ENCODE results near the gene SETMAR. TPM values are rescaled to one million over a fixed set of nuclear protein-coding genes. Genes with fewer than 3 reads are reported as not detected.

Gene SETMAR
- total and polyA plus RNA-seq, 2 of the 13 experiments (the other 11 are each of a cell fraction or from before 2014, with no cell fraction given), result 7.0 to 16.7 TPM

GRCh38 chr3:4303187-4304123 lies at the start of gene SETMAR (continued):
- TF ChIP-seq ZNF430 (CRISPR knock-in tag; IDR thresholded peaks at IDR 0.05) (peak; percentile 76), FOXA1 (IDR thresholded peaks at IDR 0.05) (no peak), FOXA1 (CRISPR knock-in tag; IDR thresholded peaks at IDR 0.05) (0 out of 2 replicates have a peak, but pooled peaks have one; percentile 20), CEBPG (CRISPR knock-in tag; IDR thresholded peaks at IDR 0.05) (peak; percentile 49), ZNF792 (CRISPR knock-in tag; IDR thresholded peaks at IDR 0.05) (0 out of 2 replicates have a peak, but pooled peaks have one; percentile 29), FOSL1 (CRISPR knock-in tag; IDR thresholded peaks at IDR 0.05; ENCODE audit: borderline replicate concordance) (no peak), GABPA (IDR thresholded peaks at IDR 0.05; ENCODE audit: low read depth, low read length) (no peak), GABPA (CRISPR knock-in tag; IDR thresholded peaks at IDR 0.05; ENCODE audit: low read depth) (peak; percentile 53; the same call in 1 of the 2 replicates), RNF219 (CRISPR knock-in tag; IDR thresholded peaks at IDR 0.05) (no peak), YY1 (IDR thresholded peaks at IDR 0.05; ENCODE audit: insufficient read depth, insufficient replicate concordance, low read depth, low read length) (peak; percentile 41), ZFP1 (CRISPR knock-in tag; IDR thresholded peaks at IDR 0.05) (no peak), MEIS2 (CRISPR knock-in tag; IDR thresholded peaks at IDR 0.05) (peak; percentile 50; the same call in 1 of the 2 replicates), TMF1 (CRISPR knock-in tag; IDR thresholded peaks at IDR 0.05; ENCODE audit: low read depth) (peak; percentile 61; the same call in 1 of the 2 replicates), ZNF704 (CRISPR knock-in tag; IDR thresholded peaks at IDR 0.05; ENCODE audit: borderline replicate concordance) (no peak), ZNF747 (CRISPR knock-in tag; IDR thresholded peaks at IDR 0.05; ENCODE audit: borderline replicate concordance) (peak; percentile 75; the same call in 1 of the 2 replicates), CBFB (CRISPR knock-in tag; IDR thresholded peaks at IDR 0.05) (0 out of 2 replicates have a peak, but pooled peaks have one; percentile 63), SIX1 (CRISPR knock-in tag; IDR thresholded peaks at IDR 0.05; ENCODE audit: borderline replicate concordance) (no peak), ZNF580 (CRISPR knock-in tag; IDR thresholded peaks at IDR 0.05; ENCODE audit: borderline replicate concordance, low read depth) (0 out of 2 replicates have a peak, but pooled peaks have one; percentile 47), ZNF354B (CRISPR knock-in tag; IDR thresholded peaks at IDR 0.05) (no peak), SKI (IDR thresholded peaks at IDR 0.05; ENCODE audit: partially characterized antibody) (peak; percentile 46), ATF6 (CRISPR knock-in tag; conservative IDR thresholded peaks at IDR 0.05) (no peak), ZNF124 (CRISPR knock-in tag; IDR thresholded peaks at IDR 0.05) (0 out of 2 replicates have a peak, but pooled peaks have one; percentile 46), ZBTB7B (CRISPR knock-in tag; IDR thresholded peaks at IDR 0.05) (0 out of 2 replicates have a peak, but pooled peaks have one; percentile 15), TBL1XR1 (IDR thresholded peaks at IDR 0.05; ENCODE audit: borderline replicate concordance, low read length, partially characterized antibody) (peak; percentile 45), ZNF766 (CRISPR knock-in tag; IDR thresholded peaks at IDR 0.05; ENCODE audit: borderline replicate concordance) (0 out of 2 replicates have a peak, but pooled peaks have one; percentile 45), ZNF556 (CRISPR knock-in tag; IDR thresholded peaks at IDR 0.05; ENCODE audit: borderline replicate concordance) (peak; percentile 67; the same call in 1 of the 2 replicates)
